HL-60 (cell line): ENCODE results near the gene ROPN1L.

ENCODE experiments used
- GABPA ChIP-seq: IDR thresholded peaks from 2 replicates; pipeline ENCODE4 v1.6.1; 2012; ENCODE audit warnings: low read depth
- POLR2AphosphoS5 ChIP-seq: IDR thresholded peaks from 2 replicates; pipeline ENCODE4 v1.6.1; 2012; ENCODE audit warnings: low read depth
- SPI1 ChIP-seq: IDR thresholded peaks from 2 replicates; pipeline ENCODE4 v1.6.1; 2012; ENCODE audit warnings: low read depth, mild to moderate bottlenecking, borderline replicate concordance
- TF ChIP-seq, protein P1 (sequence below): IDR thresholded peaks from one replicate; pipeline ENCODE4 v1.5.1; 2011; ENCODE audit warnings: low read length, control low read depth, inconsistent platforms; ENCODE audit not compliant: insufficient read depth
- TF ChIP-seq, protein P2 (sequence below): IDR thresholded peaks from 2 replicates; pipeline ENCODE4 v1.6.1; 2012; ENCODE audit warnings: low read depth; ENCODE audit not compliant: insufficient replicate concordance

DNA sequence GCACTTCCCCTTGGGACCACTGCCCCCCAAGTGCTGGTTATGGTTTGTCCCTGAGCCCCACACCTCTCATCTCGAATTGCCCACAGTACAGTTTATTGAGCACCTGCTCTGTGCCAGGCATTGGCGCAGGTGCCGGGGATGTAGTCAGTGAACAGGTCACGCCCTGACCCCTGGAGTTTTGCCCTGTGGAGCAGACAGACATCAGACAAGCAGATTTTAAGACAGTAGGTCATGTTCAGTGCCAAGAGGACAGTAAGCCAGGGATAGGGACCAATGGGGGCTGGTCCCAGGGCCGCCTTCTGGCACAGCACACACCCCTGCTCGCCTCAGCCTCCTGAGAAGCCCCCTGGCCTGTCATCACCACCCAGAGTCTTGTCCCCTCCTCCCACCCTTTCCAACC, 21.9 kb downstream of the ROPN1L start:
- TF ChIP-seq, protein P1, sequence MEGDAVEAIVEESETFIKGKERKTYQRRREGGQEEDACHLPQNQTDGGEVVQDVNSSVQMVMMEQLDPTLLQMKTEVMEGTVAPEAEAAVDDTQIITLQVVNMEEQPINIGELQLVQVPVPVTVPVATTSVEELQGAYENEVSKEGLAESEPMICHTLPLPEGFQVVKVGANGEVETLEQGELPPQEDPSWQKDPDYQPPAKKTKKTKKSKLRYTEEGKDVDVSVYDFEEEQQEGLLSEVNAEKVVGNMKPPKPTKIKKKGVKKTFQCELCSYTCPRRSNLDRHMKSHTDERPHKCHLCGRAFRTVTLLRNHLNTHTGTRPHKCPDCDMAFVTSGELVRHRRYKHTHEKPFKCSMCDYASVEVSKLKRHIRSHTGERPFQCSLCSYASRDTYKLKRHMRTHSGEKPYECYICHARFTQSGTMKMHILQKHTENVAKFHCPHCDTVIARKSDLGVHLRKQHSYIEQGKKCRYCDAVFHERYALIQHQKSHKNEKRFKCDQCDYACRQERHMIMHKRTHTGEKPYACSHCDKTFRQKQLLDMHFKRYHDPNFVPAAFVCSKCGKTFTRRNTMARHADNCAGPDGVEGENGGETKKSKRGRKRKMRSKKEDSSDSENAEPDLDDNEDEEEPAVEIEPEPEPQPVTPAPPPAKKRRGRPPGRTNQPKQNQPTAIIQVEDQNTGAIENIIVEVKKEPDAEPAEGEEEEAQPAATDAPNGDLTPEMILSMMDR, result no peak
- TF ChIP-seq, protein P2, sequence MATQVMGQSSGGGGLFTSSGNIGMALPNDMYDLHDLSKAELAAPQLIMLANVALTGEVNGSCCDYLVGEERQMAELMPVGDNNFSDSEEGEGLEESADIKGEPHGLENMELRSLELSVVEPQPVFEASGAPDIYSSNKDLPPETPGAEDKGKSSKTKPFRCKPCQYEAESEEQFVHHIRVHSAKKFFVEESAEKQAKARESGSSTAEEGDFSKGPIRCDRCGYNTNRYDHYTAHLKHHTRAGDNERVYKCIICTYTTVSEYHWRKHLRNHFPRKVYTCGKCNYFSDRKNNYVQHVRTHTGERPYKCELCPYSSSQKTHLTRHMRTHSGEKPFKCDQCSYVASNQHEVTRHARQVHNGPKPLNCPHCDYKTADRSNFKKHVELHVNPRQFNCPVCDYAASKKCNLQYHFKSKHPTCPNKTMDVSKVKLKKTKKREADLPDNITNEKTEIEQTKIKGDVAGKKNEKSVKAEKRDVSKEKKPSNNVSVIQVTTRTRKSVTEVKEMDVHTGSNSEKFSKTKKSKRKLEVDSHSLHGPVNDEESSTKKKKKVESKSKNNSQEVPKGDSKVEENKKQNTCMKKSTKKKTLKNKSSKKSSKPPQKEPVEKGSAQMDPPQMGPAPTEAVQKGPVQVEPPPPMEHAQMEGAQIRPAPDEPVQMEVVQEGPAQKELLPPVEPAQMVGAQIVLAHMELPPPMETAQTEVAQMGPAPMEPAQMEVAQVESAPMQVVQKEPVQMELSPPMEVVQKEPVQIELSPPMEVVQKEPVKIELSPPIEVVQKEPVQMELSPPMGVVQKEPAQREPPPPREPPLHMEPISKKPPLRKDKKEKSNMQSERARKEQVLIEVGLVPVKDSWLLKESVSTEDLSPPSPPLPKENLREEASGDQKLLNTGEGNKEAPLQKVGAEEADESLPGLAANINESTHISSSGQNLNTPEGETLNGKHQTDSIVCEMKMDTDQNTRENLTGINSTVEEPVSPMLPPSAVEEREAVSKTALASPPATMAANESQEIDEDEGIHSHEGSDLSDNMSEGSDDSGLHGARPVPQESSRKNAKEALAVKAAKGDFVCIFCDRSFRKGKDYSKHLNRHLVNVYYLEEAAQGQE, result no peak
- TF ChIP-seq GABPA (no peak), POLR2AphosphoS5 (no peak), SPI1 (no peak)
